Jurkat, Clone E6-1 (cell line): ENCODE measurements around the gene SST. TPM values are rescaled to one million over a fixed set of nuclear protein-coding genes. Genes with fewer than 3 reads are reported as not detected.

ENCODE experiments used
- DNase-seq: peaks from one replicate; pipeline ENCODE4 v3.0.0-alpha.2; 2011; ENCODE audit warnings: low read depth, low spot score
- H3K4me3 ChIP-seq: 2 replicates; pipeline ENCODE4 v1.5.1; 2011; ENCODE audit warnings: mild to moderate bottlenecking, low read length, control low read depth, moderate library complexity
- polyA plus RNA-seq: library from polyadenylated mRNA; unstranded; fragments of >200 nt; gene quantifications from one replicate; pipeline ENCODE4 v1.2.1, GENCODE V29; 2012; ENCODE audit warnings: missing spikeins; ENCODE audit not compliant: insufficient read length, insufficient read depth

SST gene
- not detected for polyA plus RNA-seq

GRCh38 chr3:187669675-187670504 is at the start of gene SST:
TSS of gene SST (minus strand) at chr3:187670394. CDS start at chr3:187670291, 103 bp downstream.
- DNase-seq, result peak; percentile 11
- H3K4me3 ChIP-seq, result no peak within 1 kb of the TSS

- H3K4me3 ChIP-seq, result no peak overlapping the region
- no peak for DNase-seq
These were observed 49.6 kb upstream of the SST start for GRCh38 chr3:187719628-187720336.

GRCh38 chr3:187718802-187719201 is 48.6 kb upstream of the SST start:
- DNase-seq, result no peak
- H3K4me3 ChIP-seq, result no peak overlapping the region

- H3K4me3 ChIP-seq, result no peak overlapping the region
- DNase-seq, result no peak
These were observed 47.4 kb upstream of the SST start for GRCh38 chr3:187717572-187717971.

GRCh38 chr3:187714404-187714979 is 44.3 kb upstream of the SST start:
- no peak overlapping the region for H3K4me3 ChIP-seq
- peak; percentile 70 for DNase-seq

GRCh38 chr3:187713504-187713903 is 43.3 kb upstream of the SST start:
- peak; percentile 70 for DNase-seq
- H3K4me3 ChIP-seq, result no peak overlapping the region

- no peak for DNase-seq
- no peak overlapping the region for H3K4me3 ChIP-seq
These were observed 39.0 kb upstream of the SST start for GRCh38 chr3:187709155-187709554.

- H3K4me3 ChIP-seq, result no peak overlapping the region
- DNase-seq, result no peak
These were observed 38.5 kb upstream of the SST start for GRCh38 chr3:187708696-187709095.

GRCh38 chr3:187706971-187707370 is 36.8 kb upstream of the SST start:
- H3K4me3 ChIP-seq, result no peak overlapping the region

GRCh38 chr3:187705164-187705563 is 35.0 kb upstream of the SST start:
- no peak overlapping the region for H3K4me3 ChIP-seq
- DNase-seq, result no peak

More at GRCh38 chr3:187706971-187707370, 36.8 kb upstream of the SST start:
- DNase-seq, result no peak

GRCh38 chr3:187702507-187703033 is 32.4 kb upstream of the SST start, which contains the start of gene RTP2:
TSS of gene RTP2 (minus strand) at chr3:187702557. CDS start at chr3:187702128, 429 bp downstream.
- DNase-seq, result no peak
- H3K4me3 ChIP-seq, result no peak within 1 kb of the TSS

- no peak for DNase-seq
- H3K4me3 ChIP-seq, result no peak overlapping the region
These were observed 30.1 kb upstream of the SST start for GRCh38 chr3:187700249-187700648.

GRCh38 chr3:187698499-187699399 is 28.6 kb upstream of the SST start:
- DNase-seq, result no peak

GRCh38 chr3:187696021-187696420 is 25.8 kb upstream of the SST start:
- H3K4me3 ChIP-seq, result no peak overlapping the region
- DNase-seq, result no peak

More at GRCh38 chr3:187698499-187699399, 28.6 kb upstream of the SST start:
- H3K4me3 ChIP-seq, result no peak overlapping the region

GRCh38 chr3:187695449-187695848 is 25.3 kb upstream of the SST start:
- DNase-seq, result no peak
- H3K4me3 ChIP-seq, result no peak overlapping the region

GRCh38 chr3:187694801-187695200 is 24.6 kb upstream of the SST start:
- no peak for DNase-seq
- H3K4me3 ChIP-seq, result no peak overlapping the region

GRCh38 chr3:187693431-187693830 is 23.2 kb upstream of the SST start:
- H3K4me3 ChIP-seq, result no peak overlapping the region
- DNase-seq, result no peak

- H3K4me3 ChIP-seq, result no peak overlapping the region
- no peak for DNase-seq
These were observed 19.8 kb upstream of the SST start for GRCh38 chr3:187689984-187690383.
